Activated CD8-positive, alpha-beta memory T cell treated with anti-CD3 and anti-CD28 coated beads for 36 hours (primary cell): ENCODE measurements around the gene DCST1. TPM values are rescaled to one million over a fixed set of nuclear protein-coding genes. Genes with fewer than 3 reads are reported as not detected.

Experiments used
- CTCF ChIA-PET: fragments of 350-600 bp; sonication (Branson Sonifier 250); formaldehyde crosslinking; loops from one replicate; lab custom pipeline; 2021; ENCODE audit warnings: antibody characterized with exemption; lab: Charles Lee
- POLR2A ChIA-PET: fragments of 350-600 bp; sonication (Branson Sonifier 250); formaldehyde crosslinking; loops from one replicate; lab custom pipeline; 2021; ENCODE audit warnings: antibody characterized with exemption; lab: Charles Lee
- total RNA-seq, 2 experiments: library from RNA; stranded (reverse); gene quantifications; one replicate each; pipeline ENCODE4 v1.2.3, GENCODE V29; 2021

Gene DCST1
- total RNA-seq, 2 experiments from 2014 or later = not detected

GRCh38 chr1:155017946-155018316, 15.7 kb upstream of the DCST1 start:
- ChIA-PET CTCF (interaction anchor here (0.6 to 7.7 kb wide), 30 partner anchors 10 to 410 kb away, joined by 3 to 115 read pairs (median 6); partner anchors contain the start of genes ADAM15, ADAR, CKS1B and EFNA4), POLR2A (interaction anchor here (0.9 to 1.5 kb wide), 3 partner anchors 19 to 33 kb away, joined by 4 to 8 read pairs (median 4); partner anchors contain the start of genes ADAM15 and LENEP)

GRCh38 chr1:155018617-155019348, 14.8 kb upstream of the DCST1 start:
- POLR2A ChIA-PET = no interaction called here
- CTCF ChIA-PET = interaction anchor here (0.8 to 7.7 kb wide), 9 partner anchors 17 to 59 kb away, joined by 3 to 115 read pairs (median 6); partner anchors contain the start of genes CKS1B, LENEP and ZBTB7B

GRCh38 chr1:155019377-155020245, 14.0 kb upstream of the DCST1 start:
- ChIA-PET CTCF (interaction anchor here (0.6 to 1.3 kb wide), 3 partner anchors 19 to 29 kb away, joined by 3 to 4 read pairs (median 4); no protein-coding TSS in a partner anchor), POLR2A (no interaction called here)

- CTCF ChIA-PET = interaction anchor here (0.9 to 1.5 kb wide), 3 partner anchors 37 to 47 kb away, joined by 3 to 4 read pairs (median 4); partner anchors contain the start of gene CKS1B
- POLR2A ChIA-PET = no interaction called here
Measured at GRCh38 chr1:155022136-155022926, 11.3 kb upstream of the DCST1 start.

- ChIA-PET POLR2A (interaction anchor here (0.5 kb wide), 1 partner anchor 172 kb away, joined by 3 read pairs; no protein-coding TSS in a partner anchor), CTCF (interaction anchor here (0.9 to 1.0 kb wide), 2 partner anchors 37 to 48 kb away, joined by 3 to 4 read pairs; partner anchors contain the start of gene CKS1B)
Measured at GRCh38 chr1:155022927-155023236, 10.7 kb upstream of the DCST1 start.

- ChIA-PET POLR2A (interaction anchor here (0.5 kb wide), 1 partner anchor 171 kb away, joined by 3 read pairs; no protein-coding TSS in a partner anchor), CTCF (interaction anchor here (0.7 kb wide), 1 partner anchor 60 kb away, joined by 3 read pairs; no protein-coding TSS in a partner anchor)
Measured at GRCh38 chr1:155023627-155024026, 10.0 kb upstream of the DCST1 start.

- ChIA-PET POLR2A (no interaction called here), CTCF (interaction anchor here (1.6 kb wide), 1 partner anchor 20 kb away, joined by 6 read pairs; no protein-coding TSS in a partner anchor)
Measured at GRCh38 chr1:155024315-155024714, 9.3 kb upstream of the DCST1 start.

- POLR2A ChIA-PET = no interaction called here
- CTCF ChIA-PET = interaction anchor here (1.2 to 1.6 kb wide), 2 partner anchors 18 to 77 kb away, joined by 3 to 6 read pairs; no protein-coding TSS in a partner anchor
Measured at GRCh38 chr1:155026154-155026553, 7.5 kb upstream of the DCST1 start.

GRCh38 chr1:155026588-155026987, 7.0 kb upstream of the DCST1 start:
- POLR2A ChIA-PET = no interaction called here
- CTCF ChIA-PET = no interaction called here

- ChIA-PET CTCF (no interaction called here), POLR2A (no interaction called here)
Measured at GRCh38 chr1:155029513-155030242, 3.9 kb upstream of the DCST1 start.

- POLR2A ChIA-PET = interaction anchor here (0.6 kb wide), 1 partner anchor 121 kb away, joined by 6 read pairs; no protein-coding TSS in a partner anchor
- CTCF ChIA-PET = interaction anchor here (1.0 to 1.1 kb wide), 2 partner anchors 13 to 71 kb away, joined by 3 to 4 read pairs; no protein-coding TSS in a partner anchor
Measured at GRCh38 chr1:155030243-155030795, 3.3 kb upstream of the DCST1 start.

- ChIA-PET CTCF (interaction anchor here (1.0 to 1.1 kb wide), 2 partner anchors 14 to 72 kb away, joined by 3 to 4 read pairs; no protein-coding TSS in a partner anchor), POLR2A (interaction anchor here (0.6 kb wide), 1 partner anchor 121 kb away, joined by 6 read pairs; no protein-coding TSS in a partner anchor)
Measured at GRCh38 chr1:155030899-155031298, 2.7 kb upstream of the DCST1 start.

GRCh38 chr1:155032886-155033285, 738 bp upstream of the DCST1 start:
- CTCF ChIA-PET = interaction anchor here (1.6 to 2.1 kb wide), 2 partner anchors 12 to 52 kb away, joined by 6 to 7 read pairs; no protein-coding TSS in a partner anchor
- POLR2A ChIA-PET = no interaction called here

GRCh38 chr1:155034318-155035208, 939 bp downstream of the DCST1 start:
- POLR2A ChIA-PET = no interaction called here

GRCh38 chr1:155035936-155036335, 2.3 kb downstream of the DCST1 start:
- ChIA-PET POLR2A (no interaction called here), CTCF (interaction anchor here (1.1 kb wide), 1 partner anchor 19 kb away, joined by 4 read pairs; no protein-coding TSS in a partner anchor)

More at GRCh38 chr1:155034318-155035208, 939 bp downstream of the DCST1 start:
- CTCF ChIA-PET = interaction anchor here (1.0 to 2.1 kb wide), 3 partner anchors 17 to 51 kb away, joined by 3 to 6 read pairs (median 4); no protein-coding TSS in a partner anchor

- CTCF ChIA-PET = interaction anchor here (2.4 kb wide), 1 partner anchor 14 kb away, joined by 8 read pairs; the partner anchor contains the start of gene ADAM15
- POLR2A ChIA-PET = no interaction called here
Measured at GRCh38 chr1:155037043-155037442, 3.4 kb downstream of the DCST1 start.
